ENCODE results near the gene DACH1.

DNA sequence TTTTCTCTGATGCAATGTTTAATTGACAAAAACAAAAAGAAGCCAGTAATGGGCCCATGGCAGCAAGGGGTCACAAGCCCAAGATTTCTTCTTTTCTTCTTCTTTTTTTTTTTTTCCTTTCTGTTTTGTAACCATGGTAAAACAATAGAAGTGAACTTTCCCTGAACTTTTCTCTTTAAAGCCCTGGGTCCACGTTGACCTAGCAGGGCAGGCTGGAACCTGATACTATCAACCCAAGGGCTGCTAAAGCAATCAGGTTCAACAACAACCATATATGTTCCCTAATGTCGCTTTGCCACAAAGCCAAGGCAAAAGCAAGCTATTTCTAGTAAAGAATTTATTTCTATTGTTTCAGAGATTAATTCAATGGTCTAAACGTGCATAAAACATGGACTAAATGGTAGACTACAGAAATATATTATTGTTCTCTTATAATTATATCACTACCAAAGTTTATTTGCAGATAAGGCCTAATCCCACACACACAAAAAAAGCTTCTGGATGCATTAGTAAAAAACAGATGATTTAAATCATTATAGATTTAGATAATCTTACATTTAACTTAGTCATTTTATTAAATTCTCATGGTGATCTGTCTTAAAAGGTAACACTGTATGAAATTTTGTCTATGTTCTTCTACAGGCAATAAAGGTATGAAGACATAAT, 153.9 kb downstream of the DACH1 start:
- TF ChIP-seq CTCF (conservative IDR thresholded peaks at IDR 0.05), result no peak
- TF ChIP-seq ZFX (IDR thresholded peaks at IDR 0.05), result no peak
